Activated T-helper 2 cell treated with anti-CD3 and anti-CD28 coated beads, Interferon-gamma antibody, Interleukin-2, Interleukin-4, amounts not matched to agents 10 μg/mL and 5 μg/mL and 100 μg/mL, durations not matched to agents 14 hours and 24 hours and 36 hours (primary cell): ENCODE data around the gene OLFM4. TPM values are rescaled to one million over a fixed set of nuclear protein-coding genes. Genes with fewer than 3 reads are reported as not detected.

Experiments
- DNase-seq: peaks from one replicate; pipeline ENCODE4 v3.0.0; 2021; ENCODE audit warnings: low spot score
- H3K27ac Mint-ChIP-seq: one replicate; pipeline ENCODE4 v1.8.0; 2021; ENCODE audit warnings: mixed read lengths
- H3K27me3 Mint-ChIP-seq: one replicate; pipeline ENCODE4 v1.8.0; 2021; ENCODE audit warnings: low read depth, mixed read lengths
- H3K36me3 Mint-ChIP-seq: one replicate; pipeline ENCODE4 v1.8.0; 2021; ENCODE audit warnings: low read depth, mixed read lengths
- H3K4me1 Mint-ChIP-seq: one replicate; pipeline ENCODE4 v1.8.0; 2021; ENCODE audit warnings: low read depth, mixed read lengths
- H3K4me3 Mint-ChIP-seq: one replicate; pipeline ENCODE4 v1.8.0; 2021; ENCODE audit warnings: low read depth, mild to moderate bottlenecking, moderate library complexity, mixed read lengths
- H3K9me3 Mint-ChIP-seq: one replicate; pipeline ENCODE4 v1.8.0; 2021; ENCODE audit warnings: mixed read lengths
- intact Hi-C: fragments of 100-400 bp; cut with micrococcal nuclease; formaldehyde crosslinking; loops from one replicate; pipeline ENCODE4 v1.15.1; 2023
- total RNA-seq: library from RNA; stranded (reverse); gene quantifications from 2 replicates; pipeline ENCODE4 v1.2.3, GENCODE V29; 2022

OLFM4 gene, protein sequence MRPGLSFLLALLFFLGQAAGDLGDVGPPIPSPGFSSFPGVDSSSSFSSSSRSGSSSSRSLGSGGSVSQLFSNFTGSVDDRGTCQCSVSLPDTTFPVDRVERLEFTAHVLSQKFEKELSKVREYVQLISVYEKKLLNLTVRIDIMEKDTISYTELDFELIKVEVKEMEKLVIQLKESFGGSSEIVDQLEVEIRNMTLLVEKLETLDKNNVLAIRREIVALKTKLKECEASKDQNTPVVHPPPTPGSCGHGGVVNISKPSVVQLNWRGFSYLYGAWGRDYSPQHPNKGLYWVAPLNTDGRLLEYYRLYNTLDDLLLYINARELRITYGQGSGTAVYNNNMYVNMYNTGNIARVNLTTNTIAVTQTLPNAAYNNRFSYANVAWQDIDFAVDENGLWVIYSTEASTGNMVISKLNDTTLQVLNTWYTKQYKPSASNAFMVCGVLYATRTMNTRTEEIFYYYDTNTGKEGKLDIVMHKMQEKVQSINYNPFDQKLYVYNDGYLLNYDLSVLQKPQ
- not detected in 2 replicates for total RNA-seq

- H3K27ac Mint-ChIP-seq: no peak within 1 kb of the TSS
- intact Hi-C loops: no loop called here
- H3K9me3 Mint-ChIP-seq: no peaks in the 10 kb centered on the region
- no peak within 1 kb of the TSS for H3K4me3 Mint-ChIP-seq
- H3K36me3 Mint-ChIP-seq: no peaks in the 10 kb centered on the region
- no peaks in the 10 kb centered on the region for H3K27me3 Mint-ChIP-seq
- H3K4me1 Mint-ChIP-seq: no peaks in the 10 kb centered on the region
- DNase-seq: no peak
Observed at GRCh38 chr13:53028637-53029203, at the start of gene OLFM4. OLFM4 (plus strand) TSS chr13:53028813; CDS start chr13:53028837, 24 bp downstream.

DNA sequence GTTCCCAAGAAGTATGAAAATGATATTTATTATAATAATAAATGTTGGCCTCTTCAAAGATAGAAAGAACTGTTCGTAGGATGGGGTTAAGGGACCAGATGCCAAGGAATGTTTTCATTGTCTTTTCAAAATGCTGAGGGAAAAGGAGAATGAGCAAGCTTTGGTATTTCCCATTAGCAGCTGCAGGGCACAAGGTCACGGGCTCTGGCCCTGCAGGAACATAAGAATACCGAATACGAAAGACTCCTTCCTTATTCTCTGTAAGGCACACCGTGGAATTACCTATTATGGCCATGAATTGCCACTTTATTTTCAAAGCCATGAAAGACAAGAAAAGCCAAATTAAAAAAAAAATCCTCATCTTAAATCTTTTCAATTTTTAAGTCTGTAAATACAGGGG is 49.6 kb upstream of the OLFM4 start:
- Mint-ChIP-seq H3K36me3 (no peaks in the 10 kb centered on the region), H3K4me1 (no peaks in the 10 kb centered on the region), H3K27me3 (no peaks in the 10 kb centered on the region), H3K27ac (no peak overlapping the region), H3K4me3 (no peak overlapping the region), H3K9me3 (no peaks in the 10 kb centered on the region)
- intact Hi-C loops: no loop called here
- DNase-seq: no peak

DNA sequence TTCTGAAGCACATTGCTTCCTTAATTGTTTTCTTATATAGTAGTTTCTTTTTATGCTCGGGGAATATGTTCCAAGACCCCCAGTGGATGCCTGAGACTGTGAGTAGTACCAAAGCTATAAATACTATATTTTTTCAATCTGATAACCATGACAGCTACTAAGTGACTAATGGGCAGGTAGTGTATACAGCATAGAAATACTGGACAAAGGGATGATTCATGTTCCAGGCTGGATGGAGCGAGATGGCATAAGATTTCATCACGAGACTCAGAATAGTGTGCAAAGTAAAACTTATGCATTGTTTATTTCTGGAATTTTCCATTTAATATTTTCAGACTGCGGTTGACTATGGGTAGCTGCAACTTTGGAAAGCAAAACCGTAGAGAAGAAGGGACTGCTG is 47.9 kb upstream of the OLFM4 start:
- Mint-ChIP-seq H3K4me1 (no peaks in the 10 kb centered on the region), H3K9me3 (no peaks in the 10 kb centered on the region), H3K27ac (no peak overlapping the region), H3K27me3 (no peaks in the 10 kb centered on the region), H3K4me3 (no peak overlapping the region), H3K36me3 (no peaks in the 10 kb centered on the region)
- DNase-seq: no peak
- intact Hi-C loops: no loop called here

GRCh38 chr13:52983836-52984235 is 44.8 kb upstream of the OLFM4 start:
- intact Hi-C loops: no loop called here
- no peak for DNase-seq
- Mint-ChIP-seq H3K9me3 (no peaks in the 10 kb centered on the region), H3K4me1 (no peaks in the 10 kb centered on the region), H3K4me3 (no peak overlapping the region), H3K27ac (no peak overlapping the region), H3K27me3 (no peaks in the 10 kb centered on the region), H3K36me3 (no peaks in the 10 kb centered on the region)

DNA sequence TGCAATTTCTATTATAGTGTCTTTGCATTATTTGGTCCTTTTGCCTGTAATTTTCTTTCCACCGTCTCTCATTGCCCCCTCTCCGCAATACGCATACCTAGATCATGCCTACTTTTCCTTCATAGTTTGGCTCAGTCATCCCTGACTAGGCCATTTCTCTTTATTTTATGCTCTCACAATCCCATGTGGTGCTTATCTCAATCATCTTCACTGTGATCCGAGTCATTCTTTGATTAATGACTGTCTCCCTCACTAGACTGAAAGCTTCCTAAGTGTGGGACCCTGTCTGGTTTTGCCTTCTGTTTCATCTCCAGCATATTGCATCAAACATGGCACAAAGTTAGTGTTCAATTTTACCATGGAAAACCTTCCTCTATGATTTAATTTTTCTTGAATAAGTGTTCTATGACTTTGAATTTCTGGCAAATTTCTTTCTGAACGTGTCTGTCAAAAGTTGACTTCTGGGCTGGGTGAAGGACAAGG is 43.7 kb upstream of the OLFM4 start:
- H3K27ac Mint-ChIP-seq: no peak overlapping the region
- DNase-seq: no peak
- H3K4me1 Mint-ChIP-seq: no peaks in the 10 kb centered on the region
- no peaks in the 10 kb centered on the region for H3K27me3 Mint-ChIP-seq
- no peak overlapping the region for H3K4me3 Mint-ChIP-seq
- intact Hi-C loops: no loop called here
- no peaks in the 10 kb centered on the region for H3K9me3 Mint-ChIP-seq
- no peaks in the 10 kb centered on the region for H3K36me3 Mint-ChIP-seq

DNA sequence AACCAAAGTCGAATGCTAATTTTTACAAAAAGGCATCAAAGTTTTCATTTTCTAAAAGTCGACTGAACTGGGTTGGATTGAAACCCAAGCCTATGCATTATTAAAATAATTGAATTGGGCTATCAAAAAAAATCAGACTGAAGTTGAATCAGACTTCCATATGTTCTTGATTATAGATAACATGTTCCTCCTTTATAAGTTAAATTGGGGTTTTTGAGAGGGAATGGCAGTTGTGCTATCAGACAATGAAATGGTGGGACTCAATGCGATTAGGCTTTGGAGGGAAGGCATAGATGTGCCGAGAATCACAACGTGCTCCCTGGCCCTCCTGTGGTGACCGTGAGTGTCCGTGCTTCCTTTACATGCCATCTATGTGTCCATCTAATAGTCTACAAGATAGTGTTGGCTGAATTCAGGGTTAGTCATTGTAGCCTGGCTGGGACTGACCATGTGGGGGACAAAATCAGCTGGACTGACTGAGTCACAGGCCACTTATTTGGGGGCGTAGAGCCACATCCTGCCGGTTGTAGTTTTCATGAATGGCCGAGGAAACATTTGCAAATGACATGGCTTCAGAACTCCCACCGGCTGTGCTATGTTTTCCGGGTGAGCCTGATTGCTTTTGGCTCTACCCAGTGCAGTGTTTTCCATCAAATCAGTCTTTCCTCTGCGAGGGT is 37.1 kb upstream of the OLFM4 start:
- H3K27ac Mint-ChIP-seq: no peak overlapping the region
- H3K36me3 Mint-ChIP-seq: no peaks in the 10 kb centered on the region
- DNase-seq: no peak
- H3K27me3 Mint-ChIP-seq: no peaks in the 10 kb centered on the region
- intact Hi-C loops: no loop called here
- no peak overlapping the region for H3K4me3 Mint-ChIP-seq
- H3K9me3 Mint-ChIP-seq: no peaks in the 10 kb centered on the region
- H3K4me1 Mint-ChIP-seq: no peaks in the 10 kb centered on the region

DNA sequence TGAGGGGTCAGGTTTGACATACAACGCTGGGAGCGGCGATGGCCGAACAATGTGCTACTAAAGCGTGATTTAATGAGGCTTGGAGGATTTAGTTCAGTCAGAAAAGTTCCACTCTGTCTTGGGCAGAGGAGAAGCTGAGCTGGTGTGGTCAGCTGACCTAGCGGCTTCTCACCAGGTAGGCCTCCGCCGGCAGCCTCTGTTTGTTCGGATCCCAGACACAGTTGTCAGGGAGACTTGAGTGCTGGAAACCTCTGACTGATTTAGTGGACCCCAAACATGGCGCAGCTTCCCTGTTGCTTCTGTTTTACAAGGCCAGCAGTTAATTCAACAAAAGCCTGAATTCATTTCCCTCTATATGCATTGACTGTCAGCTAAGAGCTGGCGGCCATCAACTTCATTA is 36.5 kb upstream of the OLFM4 start:
- Mint-ChIP-seq H3K27me3 (no peaks in the 10 kb centered on the region), H3K4me1 (no peaks in the 10 kb centered on the region)
- intact Hi-C loops: no loop called here

DNA sequence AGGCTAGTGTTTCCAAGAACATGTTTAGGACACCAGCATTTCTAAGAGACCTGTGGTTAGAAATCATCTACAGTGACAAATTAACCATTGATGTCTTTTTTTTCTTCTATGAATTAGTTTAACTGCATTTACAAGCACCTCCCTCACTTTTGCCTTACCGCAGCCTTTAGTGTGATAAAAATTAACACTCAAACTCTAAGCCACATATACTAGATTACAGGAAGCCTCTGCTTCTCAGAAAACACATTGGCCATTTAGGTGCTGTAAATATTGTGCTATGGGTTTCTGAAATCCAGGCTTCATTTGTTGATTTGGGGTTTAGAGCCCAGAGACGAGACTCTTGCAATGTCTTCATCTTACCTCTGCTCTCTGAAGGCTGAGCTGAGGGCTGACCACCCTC is 34.6 kb upstream of the OLFM4 start:
- Mint-ChIP-seq H3K27me3 (no peaks in the 10 kb centered on the region), H3K9me3 (no peaks in the 10 kb centered on the region), H3K4me1 (no peaks in the 10 kb centered on the region), H3K27ac (no peak overlapping the region), H3K36me3 (no peaks in the 10 kb centered on the region), H3K4me3 (no peak overlapping the region)
- intact Hi-C loops: no loop called here
- DNase-seq: no peak

More for the DNA sequence above, 36.5 kb upstream of the OLFM4 start:
- Mint-ChIP-seq H3K4me3 (no peak overlapping the region), H3K9me3 (no peaks in the 10 kb centered on the region), H3K36me3 (no peaks in the 10 kb centered on the region), H3K27ac (no peak overlapping the region)
- DNase-seq: no peak

- no peak overlapping the region for H3K4me3 Mint-ChIP-seq
- no peak overlapping the region for H3K27ac Mint-ChIP-seq
- H3K27me3 Mint-ChIP-seq: no peaks in the 10 kb centered on the region
- intact Hi-C loops: no loop called here
- no peaks in the 10 kb centered on the region for H3K9me3 Mint-ChIP-seq
- DNase-seq: no peak
- H3K36me3 Mint-ChIP-seq: no peaks in the 10 kb centered on the region
- H3K4me1 Mint-ChIP-seq: peaks cover 3% of the 10 kb centered on the region
Observed at GRCh38 chr13:52994865-52995264, 33.7 kb upstream of the OLFM4 start.

GRCh38 chr13:52995946-52996345 is 32.7 kb upstream of the OLFM4 start:
- no peak for DNase-seq
- intact Hi-C loops: no loop called here
- Mint-ChIP-seq H3K27me3 (no peaks in the 10 kb centered on the region), H3K27ac (no peak overlapping the region), H3K4me3 (no peak overlapping the region), H3K9me3 (no peaks in the 10 kb centered on the region), H3K4me1 (peaks cover 3% of the 10 kb centered on the region), H3K36me3 (no peaks in the 10 kb centered on the region)

DNA sequence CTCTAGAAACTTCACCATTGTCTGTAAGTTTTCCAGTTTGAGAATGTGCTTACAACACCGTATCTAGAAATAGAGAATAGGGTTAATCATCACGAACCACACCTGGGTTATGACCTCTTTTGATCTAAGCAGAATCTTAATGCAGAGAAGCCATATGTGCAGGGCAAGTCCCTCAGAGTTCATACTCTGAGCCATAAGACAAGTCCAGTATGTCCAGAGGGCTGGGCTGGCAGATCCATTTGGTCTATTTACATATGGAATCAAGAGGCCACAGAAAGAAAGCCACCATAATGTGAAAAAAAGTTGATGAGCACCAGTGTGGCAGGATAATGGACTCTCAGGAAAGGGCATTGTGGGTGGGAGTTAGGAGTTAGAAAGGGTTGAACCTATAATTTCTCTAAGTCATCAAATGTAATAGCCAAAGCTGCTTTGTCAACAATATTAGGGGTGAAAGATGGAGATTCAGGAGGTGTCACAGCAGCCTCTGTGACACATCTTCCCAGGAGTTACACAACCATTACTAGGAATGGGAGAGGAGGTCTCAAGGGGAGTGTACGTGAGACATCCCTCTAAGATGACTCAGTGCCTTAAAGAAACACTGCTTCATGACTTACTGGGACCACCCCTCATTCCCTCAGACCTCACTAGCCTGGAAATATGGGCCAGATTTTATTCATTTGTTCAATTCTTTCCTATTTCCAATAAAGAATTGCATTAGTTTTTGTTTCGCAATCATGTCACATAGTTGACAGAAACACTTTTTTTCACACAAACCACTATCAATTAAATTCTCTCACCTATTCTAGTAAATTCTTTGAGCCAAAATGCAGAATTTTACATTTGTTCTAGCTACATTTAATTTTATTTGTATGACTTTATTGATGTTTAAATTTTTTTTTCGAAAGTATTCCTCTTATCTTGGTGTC is 30.4 kb upstream of the OLFM4 start:
- intact Hi-C loops: no loop called here
- DNase-seq: no peak
- Mint-ChIP-seq H3K27ac (no peak overlapping the region), H3K27me3 (no peaks in the 10 kb centered on the region), H3K36me3 (no peaks in the 10 kb centered on the region), H3K4me1 (peaks cover 3% of the 10 kb centered on the region), H3K4me3 (no peak overlapping the region), H3K9me3 (no peaks in the 10 kb centered on the region)

- intact Hi-C loops: no loop called here
- DNase-seq: no peak
- Mint-ChIP-seq H3K9me3 (no peaks in the 10 kb centered on the region), H3K27me3 (no peaks in the 10 kb centered on the region), H3K27ac (no peak overlapping the region), H3K4me1 (peaks cover 3% of the 10 kb centered on the region), H3K36me3 (no peaks in the 10 kb centered on the region), H3K4me3 (no peak overlapping the region)
Observed at GRCh38 chr13:52999093-52999696, 29.4 kb upstream of the OLFM4 start.
